Fibroblast of upper back skin (primary cell): ENCODE measurements around the gene CACNG4.

Source experiments
- DNase-seq: peaks from one replicate; pipeline ENCODE4 v3.0.0-alpha.2; 2013

Gene CACNG4

DNA sequence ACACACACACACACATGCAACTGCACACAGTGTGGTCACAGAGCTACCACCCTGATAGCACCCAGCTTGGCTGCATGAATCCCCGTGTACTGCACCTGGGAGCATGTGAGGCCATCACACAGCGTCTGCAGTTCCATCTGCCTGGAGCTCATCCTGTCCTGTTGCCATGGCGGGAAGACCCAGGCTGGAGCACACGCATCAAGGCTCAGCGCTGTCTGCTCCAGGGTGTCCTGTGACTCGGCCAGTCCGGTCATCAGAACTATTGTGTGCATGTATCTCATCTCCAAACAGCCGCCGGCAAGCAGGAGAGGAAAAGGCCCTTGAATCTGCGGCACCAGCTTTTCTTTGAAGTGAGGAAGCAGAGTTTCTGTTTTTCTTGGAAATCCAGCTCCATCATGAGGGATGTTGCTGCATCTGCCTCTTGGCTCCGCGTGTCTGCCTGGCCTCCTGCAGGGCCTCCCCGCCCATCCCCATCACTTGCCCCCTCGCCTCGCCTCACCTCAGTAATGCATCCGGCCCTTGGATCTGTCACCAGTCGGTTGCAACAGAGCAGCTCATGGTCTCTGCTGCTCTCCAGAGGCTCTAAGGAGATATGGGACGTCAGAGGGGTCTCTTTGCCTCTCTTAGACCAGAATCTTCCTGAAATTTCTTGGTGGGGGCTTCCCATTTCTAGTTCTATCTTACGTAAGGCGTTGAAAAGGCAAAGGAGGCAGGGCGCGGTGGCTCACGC is 23.7 kb downstream of the CACNG4 start:
- DNase-seq = no peak

DNA sequence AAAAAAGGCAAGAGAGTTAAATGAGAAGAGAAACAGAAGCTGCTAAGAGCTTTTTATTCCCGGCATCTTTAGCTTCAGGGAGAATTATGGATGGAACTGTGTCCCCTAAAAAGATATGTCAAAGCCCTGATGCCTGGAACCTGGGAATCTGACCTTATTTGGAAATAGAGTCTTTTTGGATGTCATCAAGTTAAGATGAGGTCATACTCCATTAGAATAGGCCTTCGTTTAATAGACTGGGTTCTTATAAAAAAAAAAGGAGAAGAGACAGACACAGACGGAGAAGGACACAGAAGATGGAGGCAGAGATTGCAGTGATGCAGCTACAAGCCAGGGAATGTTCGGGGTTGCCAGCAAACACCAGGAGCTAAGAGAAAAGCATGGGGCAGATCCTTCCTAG is 24.6 kb downstream of the CACNG4 start:
- no peak for DNase-seq

DNA sequence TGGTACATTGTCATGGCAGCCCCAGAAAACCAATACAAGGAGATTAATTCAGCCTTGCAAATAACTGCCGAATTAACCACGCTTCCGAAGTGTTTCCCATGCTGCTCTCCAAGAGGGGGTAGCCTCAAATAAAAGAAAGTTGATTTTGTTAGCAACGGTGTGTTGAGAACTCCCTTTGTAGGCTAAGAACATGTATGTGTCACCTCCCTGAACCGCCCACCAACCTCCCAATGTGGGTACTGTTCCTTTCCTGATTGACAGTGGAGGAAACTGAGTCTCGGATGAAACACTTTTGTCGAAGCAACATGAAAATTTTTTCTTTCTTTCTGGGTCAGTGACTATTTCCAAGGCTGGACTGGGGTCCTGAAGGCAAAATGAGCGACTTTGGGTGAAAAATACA is 25.1 kb downstream of the CACNG4 start:
- no peak for DNase-seq

DNA sequence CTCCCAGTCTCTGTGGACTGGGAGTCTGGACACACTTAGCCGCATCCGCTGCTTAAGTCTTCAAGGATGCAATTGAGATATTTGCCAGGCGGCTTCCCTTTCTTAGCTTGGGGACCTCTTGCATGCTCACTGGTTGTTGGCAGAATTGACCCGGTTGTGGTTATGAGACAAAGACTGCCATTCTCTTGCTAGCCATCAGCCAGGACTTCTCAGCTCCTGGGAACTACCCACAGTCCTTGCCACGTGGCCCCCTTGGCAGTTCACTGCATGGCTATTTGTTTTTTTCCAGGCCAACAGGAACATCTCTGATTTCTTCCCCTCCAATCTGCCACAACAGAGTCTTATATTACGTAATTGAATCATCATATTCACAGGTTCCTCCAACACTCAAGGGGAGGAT is 25.5 kb downstream of the CACNG4 start:
- DNase-seq = no peak

DNA sequence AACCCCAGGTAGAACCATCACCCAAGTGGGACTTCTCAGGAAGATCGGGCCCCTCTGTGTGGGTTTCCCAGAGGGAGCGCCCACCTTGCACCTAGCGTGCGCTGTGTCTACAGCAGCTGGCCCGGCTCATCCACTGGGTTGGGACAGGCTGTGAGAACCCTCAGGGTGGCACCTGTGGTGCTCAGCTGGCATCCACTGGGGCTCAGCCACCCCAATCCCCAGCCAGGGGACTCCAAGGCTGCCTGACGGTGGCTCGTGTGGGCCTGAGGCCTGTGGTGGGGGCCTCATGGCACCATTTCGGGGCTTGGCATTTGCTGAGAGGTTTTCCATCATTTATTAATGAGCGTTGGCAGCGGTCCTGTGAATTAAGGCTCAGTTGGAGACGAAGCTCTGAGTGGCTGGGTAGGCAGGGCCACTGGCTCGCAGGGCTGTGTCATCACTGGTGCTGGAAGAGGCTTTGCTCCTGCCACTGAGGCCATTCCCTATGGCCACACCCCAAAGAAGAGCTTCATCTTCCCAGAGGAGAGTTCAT is 28.5 kb downstream of the CACNG4 start:
- no peak for DNase-seq

DNA sequence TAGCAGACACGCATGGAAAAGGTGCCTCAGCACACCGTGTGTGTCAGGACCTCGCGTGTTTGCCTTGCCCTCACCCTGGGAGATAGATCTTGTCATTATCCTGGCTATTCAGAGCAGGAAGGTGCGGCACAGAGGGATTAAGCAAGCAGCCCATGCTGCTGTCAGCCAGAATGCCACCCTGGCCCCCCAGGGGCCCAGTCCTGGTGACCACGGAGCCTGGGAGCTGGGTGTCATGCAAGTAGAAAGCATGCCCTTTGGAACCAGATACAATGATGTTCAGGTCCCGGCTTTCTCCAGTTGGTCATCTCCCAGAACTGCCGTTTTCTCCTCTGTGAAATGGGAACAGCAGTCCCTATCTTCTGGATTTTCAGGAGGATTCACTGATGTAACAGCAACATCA is 29.9 kb downstream of the CACNG4 start:
- no peak for DNase-seq

DNA sequence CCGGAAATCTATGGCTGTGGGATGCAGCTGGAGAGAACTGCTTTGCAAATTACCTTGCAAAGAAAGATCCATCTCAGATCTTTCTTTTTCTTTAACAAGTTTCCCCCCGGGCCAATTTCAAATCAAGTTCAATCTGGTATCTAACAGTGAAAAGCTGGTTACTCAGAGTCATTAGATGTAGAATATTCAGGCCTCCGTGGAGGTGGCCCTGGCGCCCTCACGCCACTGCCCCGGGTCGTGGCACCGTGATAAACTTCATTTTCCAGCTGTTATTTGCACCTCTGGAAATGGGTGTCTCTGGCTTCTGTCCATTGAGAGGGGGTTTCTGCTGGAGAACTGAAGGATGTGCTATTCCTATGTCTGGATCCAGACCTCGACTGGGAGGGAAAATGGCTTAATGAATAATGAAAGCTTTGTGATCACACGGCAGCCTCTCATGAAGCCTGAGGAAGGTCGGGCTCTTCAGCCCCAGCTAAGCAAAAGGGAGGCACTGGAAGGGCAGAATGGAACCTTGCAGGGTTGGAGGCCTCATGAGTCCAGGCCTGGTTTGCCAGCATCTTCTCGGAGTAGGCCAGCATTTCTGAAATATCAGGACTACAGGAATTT is 30.5 kb downstream of the CACNG4 start:
- no peak for DNase-seq

DNA sequence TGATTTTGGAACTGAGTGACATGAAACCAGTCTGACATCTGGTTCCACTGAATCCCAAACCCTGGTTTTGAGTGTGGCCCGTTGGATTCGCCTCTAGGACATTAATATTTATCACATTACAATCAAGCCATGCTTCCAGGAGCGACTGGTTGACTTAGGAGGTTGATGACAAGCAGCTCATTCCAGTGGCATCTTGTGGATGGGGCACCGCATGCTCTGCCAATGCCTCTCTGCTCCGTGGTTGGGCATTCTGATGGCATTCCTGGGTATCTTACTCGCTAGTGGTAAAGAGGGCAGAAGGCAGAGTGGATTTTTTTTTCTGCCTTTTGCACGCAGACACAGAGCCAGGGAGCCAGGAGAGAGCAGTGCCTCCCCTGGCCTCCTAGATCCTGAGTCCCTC is 31.4 kb downstream of the CACNG4 start:
- no peak for DNase-seq

DNA sequence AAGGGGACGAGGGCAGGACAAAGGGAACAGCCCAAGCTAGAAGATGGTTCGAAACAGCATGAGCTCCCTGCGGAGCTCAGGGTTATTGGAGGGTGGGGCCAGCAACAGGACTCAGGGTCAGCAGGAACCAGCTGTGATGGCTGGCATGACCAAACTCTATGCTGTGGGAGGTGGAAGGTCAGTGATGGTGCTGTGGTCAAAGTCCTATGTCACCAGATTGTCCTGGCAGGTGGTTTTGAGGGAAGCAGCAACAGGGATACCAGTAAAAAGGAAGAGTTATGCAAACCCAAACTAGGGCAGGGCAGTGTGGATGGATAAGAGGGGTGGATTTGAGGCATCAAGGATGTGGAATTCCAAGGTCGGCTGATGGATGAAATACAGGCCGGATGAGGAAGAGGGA is 32.4 kb downstream of the CACNG4 start:
- no peak for DNase-seq

DNA sequence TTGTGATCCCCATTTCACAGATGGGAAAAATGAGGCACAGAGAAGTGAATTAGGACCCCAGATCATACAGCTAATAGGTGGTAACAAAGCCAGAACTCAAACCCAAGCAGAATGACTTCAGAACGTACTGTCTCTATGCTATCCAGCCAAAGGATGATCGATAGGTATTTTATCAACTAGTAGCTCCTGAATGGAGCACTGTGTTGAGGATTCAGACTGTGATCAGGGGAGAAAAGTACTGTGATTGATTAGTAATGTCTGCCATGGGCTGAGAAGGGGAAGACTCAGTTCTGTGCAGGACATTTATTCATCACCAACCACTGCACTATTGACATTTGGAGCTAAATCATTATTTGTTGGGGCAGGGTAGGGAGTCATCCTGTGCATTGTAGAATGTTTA is 38.7 kb downstream of the CACNG4 start:
- DNase-seq = no peak

DNA sequence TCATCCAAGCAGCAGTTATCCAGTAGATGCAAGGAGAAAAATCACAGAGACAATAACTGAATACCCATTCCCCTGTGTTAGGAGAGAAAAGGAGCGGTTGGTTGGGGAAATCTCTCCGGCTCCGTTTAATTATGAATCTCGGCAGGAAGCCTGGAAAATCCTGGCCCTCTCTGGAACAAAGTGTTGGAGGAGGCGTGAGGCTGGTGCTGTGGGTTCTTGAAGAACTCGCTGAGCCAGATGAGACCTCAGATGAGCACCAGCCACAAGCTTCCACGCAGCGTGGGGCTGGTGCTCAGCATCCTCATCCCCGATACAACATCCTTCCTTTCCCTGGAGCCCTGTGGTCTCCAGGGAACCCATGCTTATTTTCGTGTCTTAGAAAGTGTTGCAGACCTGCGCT is 39.7 kb downstream of the CACNG4 start:
- DNase-seq = no peak

DNA sequence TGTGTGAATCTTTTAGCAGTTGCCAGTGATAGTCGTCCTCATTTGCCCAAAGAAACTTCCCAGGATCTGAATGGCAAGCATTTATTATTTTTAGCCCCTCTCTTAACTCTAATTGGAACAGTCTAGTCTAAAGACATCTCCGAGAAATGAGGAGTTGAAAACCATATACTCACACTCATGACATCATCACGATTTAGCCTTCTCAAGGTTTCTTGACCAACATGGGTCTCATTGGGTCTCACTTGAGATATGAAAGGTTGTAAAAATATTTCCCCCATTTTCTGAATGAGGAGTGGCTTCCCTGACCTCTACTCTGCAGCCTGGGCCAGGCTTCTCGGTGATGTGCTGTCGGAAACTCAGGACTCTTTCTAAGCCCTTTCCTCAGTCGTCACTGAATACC is 42.8 kb downstream of the CACNG4 start:
- no peak for DNase-seq

DNA sequence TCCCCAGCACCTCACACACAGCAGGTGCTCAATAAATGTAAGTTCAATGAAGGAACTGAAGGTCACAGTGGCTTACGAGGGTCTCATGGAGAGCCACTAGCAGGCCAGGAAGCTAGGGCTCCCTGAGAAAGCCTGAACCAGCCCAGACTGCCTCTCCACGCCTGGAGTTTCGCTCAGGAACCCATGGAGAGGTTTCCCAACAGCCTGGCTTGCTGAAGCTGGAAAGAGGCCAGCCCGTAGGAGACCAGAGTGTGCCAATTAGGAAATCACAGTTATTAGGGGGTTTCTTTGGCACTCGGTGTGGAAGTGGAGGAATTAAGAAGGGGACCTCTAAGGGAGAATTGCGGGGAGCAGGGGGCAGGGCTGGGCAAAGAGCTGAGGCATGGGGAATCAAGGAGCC is 43.6 kb downstream of the CACNG4 start:
- DNase-seq = no peak

DNA sequence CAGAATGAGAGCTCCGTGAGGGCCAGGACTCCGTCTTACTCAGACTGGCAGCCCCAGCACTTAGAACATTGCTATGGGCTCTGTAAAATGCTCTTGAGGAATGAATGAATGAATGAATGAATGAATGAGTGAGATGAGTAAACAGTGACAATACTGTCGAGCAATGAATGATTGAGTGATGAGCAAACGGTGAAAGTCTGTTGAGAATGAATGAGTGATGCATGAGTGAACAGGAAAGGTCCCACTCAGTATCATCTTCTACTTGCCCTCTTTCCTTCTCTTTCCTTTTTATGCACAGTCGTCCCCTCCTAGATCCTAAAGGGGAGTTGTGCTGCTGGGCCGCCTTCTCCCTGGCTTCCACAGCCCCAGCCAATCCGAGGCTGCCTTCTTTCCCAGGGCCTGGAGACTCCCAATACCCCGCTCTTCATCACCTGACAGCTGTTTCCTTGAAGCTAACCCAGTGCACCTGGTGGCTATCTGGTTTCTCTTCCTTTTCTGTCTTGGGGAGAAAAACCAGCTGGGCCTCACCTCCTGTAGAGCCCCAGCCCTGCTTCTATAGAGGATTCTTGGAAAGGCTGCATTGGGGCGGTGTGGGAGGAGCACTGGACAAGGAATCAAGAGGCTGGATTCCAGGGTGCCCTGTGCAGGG is 47.1 kb downstream of the CACNG4 start:
- no peak for DNase-seq

DNA sequence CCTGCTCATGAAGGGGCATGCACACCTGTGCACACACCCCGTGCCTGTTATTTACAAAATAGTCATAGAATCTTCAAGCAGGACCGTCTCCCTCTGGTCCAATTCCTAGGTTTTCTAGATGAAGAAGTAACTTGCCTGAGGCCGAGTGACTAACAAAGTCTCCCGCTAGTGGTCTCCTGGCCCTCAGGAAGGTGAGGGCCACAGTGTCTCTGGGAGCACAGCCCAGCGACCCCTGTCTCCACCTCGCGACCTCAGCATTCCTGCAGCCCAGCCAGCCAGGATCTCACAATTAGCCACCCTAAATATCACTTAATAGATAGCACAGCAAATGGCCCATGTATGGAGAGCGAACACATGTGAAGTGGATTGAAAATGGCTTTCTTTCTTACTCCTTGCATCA is 49.4 kb downstream of the CACNG4 start:
- DNase-seq = no peak

DNA sequence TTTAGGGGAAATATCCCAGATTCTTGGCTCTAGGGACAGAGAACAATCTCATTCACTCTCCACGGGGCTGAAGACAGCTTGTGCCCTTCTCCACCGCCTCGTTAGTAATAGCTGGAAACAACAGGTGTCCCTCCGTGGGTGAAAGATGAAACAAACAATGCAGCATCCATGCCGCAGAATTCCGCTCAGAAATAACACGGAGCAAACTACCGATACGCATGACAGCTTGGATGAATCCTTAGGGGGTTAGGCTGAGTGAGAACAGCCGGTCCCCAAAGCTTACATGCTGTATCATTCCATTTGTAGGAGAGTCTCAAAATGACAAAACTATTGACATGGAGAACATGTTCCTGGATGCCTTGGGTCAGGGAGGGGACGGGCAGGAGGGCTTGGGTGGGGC is 50.5 kb downstream of the CACNG4 start:
- no peak for DNase-seq

DNA sequence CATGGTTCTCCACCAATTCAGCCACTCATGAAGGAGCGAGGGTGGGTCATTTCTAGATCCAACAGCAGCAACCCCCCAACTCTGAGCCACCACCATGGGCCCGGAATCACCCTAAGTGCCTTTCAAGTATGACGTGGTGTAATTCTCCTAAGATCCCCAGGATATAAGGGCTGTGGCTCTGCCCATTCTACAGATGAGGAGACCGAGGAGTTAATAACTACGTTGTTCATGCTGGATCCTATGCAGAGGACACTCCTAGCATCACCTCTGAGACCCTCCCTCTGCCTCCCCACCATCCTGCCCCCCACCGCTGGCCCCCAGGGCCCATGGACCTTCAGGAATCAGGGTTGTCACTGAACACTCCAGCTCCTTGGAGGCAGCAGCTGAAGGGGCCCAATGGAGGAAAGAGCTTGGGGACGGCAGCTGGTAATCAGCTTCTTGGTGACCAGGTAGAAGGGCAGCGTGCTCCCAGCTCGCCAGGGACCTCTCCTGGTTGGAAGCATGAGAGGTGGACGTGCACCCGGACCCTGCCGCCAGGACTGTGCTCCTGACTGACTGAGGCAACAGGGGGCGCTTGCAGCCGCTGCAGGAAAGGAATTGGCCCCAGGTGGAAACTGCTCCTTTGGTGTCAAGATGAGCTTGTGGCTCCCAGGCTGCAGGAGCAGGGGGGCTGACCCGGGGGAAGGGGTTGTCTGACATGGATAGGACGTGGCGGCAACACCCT is 51.7 kb downstream of the CACNG4 start:
- DNase-seq = no peak

DNA sequence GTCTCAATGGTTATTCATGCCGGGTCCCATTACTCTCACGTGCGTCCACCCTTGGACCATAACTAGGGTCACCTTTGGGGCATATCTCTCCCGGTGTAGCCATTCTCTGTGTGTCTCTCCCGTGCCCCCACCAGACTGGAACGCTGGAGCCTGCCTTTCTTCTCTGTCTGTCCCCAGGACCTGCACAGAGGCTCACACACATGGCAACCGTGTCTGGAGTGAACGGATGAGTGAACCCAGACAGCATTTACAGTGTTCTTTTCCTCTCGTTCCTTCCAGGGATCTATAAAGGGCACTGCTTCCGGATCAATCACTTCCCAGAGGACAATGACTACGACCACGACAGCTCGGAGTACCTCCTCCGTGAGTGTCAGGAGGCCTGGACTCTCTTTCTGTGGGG is 53.4 kb downstream of the CACNG4 start:
- DNase-seq = no peak

DNA sequence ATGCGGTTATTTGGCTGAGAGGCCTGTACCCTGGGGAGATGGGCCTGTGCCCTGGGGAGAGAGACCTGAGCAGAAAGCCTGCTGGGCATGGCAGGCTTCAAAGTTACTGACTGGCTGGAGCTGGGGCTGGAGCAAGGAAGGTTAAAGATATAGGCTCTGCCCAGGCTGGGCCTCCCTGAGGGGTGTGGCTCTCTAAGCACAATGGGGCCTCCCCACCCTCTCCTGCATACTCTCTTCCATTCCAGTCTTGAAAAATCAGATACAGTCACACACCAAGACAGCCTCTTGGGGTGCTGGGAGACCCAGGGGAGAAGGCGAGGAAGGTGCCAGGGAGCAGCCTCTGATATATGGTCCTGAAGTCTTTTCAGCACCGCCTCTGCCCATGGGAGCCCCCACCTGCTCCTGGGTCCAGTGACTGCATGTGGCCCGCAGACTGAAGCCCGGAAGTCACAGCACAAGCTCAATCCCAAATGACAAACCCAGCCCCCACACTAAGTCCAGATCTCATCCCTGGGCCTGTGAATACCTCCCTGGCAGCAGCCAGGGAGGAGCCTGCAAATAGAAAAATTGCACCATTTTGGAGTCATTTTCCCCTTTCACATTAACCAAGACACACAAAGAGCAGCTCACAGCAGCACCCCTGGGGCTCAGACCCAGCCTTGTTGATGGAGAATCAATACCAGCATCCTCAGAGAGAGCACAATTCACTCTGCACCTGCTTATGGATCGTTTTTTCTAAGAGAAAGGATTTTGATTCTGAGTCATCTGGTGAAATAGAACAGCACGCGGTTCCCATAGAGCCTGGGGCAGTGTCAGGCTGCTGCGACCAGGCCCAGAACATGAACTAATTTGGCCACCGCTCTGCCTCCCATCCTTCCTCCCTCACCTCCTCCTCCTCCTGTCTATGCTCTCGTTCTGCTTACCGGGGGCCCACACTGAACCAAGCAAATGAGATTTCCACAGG is 54.2 kb downstream of the CACNG4 start:
- DNase-seq = no peak

DNA sequence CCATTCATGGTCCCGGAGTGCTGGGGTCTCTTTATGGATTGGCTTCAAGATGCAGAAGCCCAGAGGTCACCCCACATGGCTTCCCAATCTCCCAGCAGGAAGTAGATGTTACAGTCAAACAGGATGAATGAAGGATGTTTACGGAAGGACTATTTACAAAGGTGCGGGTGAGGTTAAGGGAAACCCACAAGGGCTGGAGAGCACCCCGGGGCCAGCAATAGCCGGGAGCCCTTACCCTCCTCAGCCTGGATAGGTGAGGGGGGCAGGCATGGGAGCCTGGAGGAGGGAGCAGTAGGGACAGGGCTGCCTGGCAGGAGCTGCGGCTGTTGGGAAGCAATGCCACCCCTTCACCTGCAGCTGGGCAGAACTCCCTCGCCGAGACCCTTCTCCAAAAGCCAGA is 55.3 kb downstream of the CACNG4 start:
- no peak for DNase-seq

DNA sequence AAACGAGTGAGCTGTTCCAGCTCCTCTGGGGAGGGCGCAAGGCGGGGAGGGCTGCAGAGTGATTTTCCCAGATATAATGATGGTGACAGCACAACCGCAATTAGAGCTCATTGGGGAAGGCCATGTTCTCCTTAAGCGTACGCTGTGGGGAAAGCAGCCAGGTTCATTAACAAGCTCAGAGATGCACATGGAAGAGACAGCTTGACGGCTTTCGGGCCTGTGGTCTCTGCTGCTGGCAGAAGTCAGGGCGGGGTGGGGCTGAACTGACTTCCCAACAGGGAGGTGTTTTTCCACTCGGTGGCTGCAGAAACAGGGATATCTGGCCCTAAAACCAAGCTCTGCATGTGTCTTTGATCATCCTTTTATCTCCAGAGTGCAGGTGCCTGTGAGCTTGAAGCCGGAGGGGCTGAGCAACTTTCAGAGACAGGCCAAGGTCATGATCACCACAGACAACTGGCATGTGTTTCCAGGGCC is 55.8 kb downstream of the CACNG4 start:
- no peak for DNase-seq

DNA sequence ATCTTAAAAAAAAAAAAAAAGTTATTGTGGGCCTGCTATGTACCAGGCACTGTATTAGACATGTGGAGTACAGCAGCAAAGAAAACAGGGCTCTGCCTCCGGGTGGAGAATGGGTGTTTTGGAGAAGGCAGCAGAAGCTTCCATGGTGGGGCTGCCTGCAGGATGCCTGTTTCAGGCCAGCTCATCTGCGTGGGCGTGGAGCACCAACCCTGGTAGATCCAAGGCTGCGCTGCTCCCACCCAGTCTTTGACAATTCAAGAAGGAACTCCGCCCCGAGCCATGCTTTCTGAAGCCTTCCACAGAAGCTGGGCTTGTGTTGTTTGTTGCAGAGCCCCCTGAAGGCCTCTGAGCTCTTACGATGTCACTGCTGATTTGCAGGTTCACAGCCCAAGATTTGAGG is 56.7 kb downstream of the CACNG4 start:
- DNase-seq = no peak
